ENCODE measurements around the gene PCDHB11. TPM values are rescaled to one million over a fixed set of nuclear protein-coding genes. Genes with fewer than 3 reads are reported as not detected.
"Not testable (repeated sequence)": the region's sequence is repeated elsewhere in the genome, so short reads cannot be mapped to it uniquely, and the experiment has no call there.

The PCDHB11 gene
- polyA plus RNA-seq, 1 donor from 2014 or later, result 2.7 TPM

GRCh38 chr5:141208478-141208877, 9.1 kb downstream of the PCDHB11 start, which contains the start of gene PCDHB12:
PCDHB12 (plus strand) TSS chr5:141208719; CDS start chr5:141208908, 189 bp downstream.
- Histone ChIP-seq H3K9me3 (ENCODE audit: low read length) (peaks cover 12% of the 10 kb centered on the region), H3K4me2 (ENCODE audit: low read length) (no peak within 1 kb of the TSS), H3K27ac (ENCODE audit: low read length) (no peak within 1 kb of the TSS)

DNA sequence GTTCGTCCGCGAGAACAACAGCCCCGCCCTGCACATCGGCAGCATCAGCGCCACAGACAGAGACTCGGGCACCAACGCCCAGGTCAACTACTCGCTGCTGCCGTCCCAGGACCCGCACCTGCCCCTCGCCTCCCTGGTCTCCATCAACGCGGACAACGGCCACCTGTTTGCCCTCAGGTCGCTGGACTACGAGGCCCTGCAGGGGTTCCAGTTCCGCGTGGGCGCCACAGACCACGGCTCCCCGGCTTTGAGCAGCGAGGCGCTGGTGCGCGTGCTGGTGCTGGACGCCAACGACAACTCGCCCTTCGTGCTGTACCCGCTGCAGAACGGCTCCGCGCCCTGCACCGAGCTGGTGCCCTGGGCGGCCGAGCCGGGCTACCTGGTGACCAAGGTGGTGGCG, 10.9 kb downstream of the PCDHB11 start:
- H3K9me3 ChIP-seq (ENCODE audit: low read length), result peaks cover 12% of the 10 kb centered on the region
- not testable (repeated sequence) for H2AFZ ChIP-seq (ENCODE audit: low read depth, low read length); H3F3A ChIP-seq (ENCODE audit: insufficient read depth, low read length, poor library complexity, severe bottlenecking); H3K4me3 ChIP-seq (ENCODE audit: low read length); H3K4me2 ChIP-seq (ENCODE audit: low read length); H3K27ac ChIP-seq (ENCODE audit: low read length); H3K9ac ChIP-seq (ENCODE audit: low read length); H3K27me3 ChIP-seq (ENCODE audit: insufficient read depth, low read depth, low read length); H3K9me2 ChIP-seq (ENCODE audit: insufficient read depth, low read length); H3K36me3 ChIP-seq (ENCODE audit: insufficient read depth, low read length); H4K20me1 ChIP-seq (ENCODE audit: insufficient read depth); H3K79me2 ChIP-seq (replicated peaks; ENCODE audit: insufficient read depth, low read length)

More at GRCh38 chr5:141208478-141208877, 9.1 kb downstream of the PCDHB11 start, which contains the start of gene PCDHB12:
- peaks cover 4% of the 10 kb centered on the region for H3K36me3 ChIP-seq (ENCODE audit: insufficient read depth, low read length)
- no peaks in the 10 kb centered on the region for H3K27me3 ChIP-seq (ENCODE audit: insufficient read depth, low read depth, low read length)
- H3K4me3 ChIP-seq (ENCODE audit: low read length), result no peak within 1 kb of the TSS
- H3F3A ChIP-seq (ENCODE audit: insufficient read depth, low read length, poor library complexity, severe bottlenecking), result no peaks in the 10 kb centered on the region
- H3K9ac ChIP-seq (ENCODE audit: low read length), result no peak within 1 kb of the TSS
- H3K79me2 ChIP-seq (replicated peaks; ENCODE audit: insufficient read depth, low read length), result no peaks in the 10 kb centered on the region
- no peak within 1 kb of the TSS for H2AFZ ChIP-seq (ENCODE audit: low read depth, low read length)
- no peaks in the 10 kb centered on the region for H4K20me1 ChIP-seq (ENCODE audit: insufficient read depth)
- no peaks in the 10 kb centered on the region for H3K9me2 ChIP-seq (ENCODE audit: insufficient read depth, low read length)
- TF ChIP-seq, protein P1, sequence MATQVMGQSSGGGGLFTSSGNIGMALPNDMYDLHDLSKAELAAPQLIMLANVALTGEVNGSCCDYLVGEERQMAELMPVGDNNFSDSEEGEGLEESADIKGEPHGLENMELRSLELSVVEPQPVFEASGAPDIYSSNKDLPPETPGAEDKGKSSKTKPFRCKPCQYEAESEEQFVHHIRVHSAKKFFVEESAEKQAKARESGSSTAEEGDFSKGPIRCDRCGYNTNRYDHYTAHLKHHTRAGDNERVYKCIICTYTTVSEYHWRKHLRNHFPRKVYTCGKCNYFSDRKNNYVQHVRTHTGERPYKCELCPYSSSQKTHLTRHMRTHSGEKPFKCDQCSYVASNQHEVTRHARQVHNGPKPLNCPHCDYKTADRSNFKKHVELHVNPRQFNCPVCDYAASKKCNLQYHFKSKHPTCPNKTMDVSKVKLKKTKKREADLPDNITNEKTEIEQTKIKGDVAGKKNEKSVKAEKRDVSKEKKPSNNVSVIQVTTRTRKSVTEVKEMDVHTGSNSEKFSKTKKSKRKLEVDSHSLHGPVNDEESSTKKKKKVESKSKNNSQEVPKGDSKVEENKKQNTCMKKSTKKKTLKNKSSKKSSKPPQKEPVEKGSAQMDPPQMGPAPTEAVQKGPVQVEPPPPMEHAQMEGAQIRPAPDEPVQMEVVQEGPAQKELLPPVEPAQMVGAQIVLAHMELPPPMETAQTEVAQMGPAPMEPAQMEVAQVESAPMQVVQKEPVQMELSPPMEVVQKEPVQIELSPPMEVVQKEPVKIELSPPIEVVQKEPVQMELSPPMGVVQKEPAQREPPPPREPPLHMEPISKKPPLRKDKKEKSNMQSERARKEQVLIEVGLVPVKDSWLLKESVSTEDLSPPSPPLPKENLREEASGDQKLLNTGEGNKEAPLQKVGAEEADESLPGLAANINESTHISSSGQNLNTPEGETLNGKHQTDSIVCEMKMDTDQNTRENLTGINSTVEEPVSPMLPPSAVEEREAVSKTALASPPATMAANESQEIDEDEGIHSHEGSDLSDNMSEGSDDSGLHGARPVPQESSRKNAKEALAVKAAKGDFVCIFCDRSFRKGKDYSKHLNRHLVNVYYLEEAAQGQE (IDR thresholded peaks at IDR 0.05; ENCODE audit: borderline replicate concordance), result no peak
- TF ChIP-seq EZH2 (IDR thresholded peaks at IDR 0.05; ENCODE audit: borderline replicate concordance, insufficient read depth, low read length, poor library complexity, severe bottlenecking), result no peak
- no peak for TF ChIP-seq TAF1 (IDR thresholded peaks at IDR 0.05; ENCODE audit: low read depth)
- TF ChIP-seq EP300 (conservative IDR thresholded peaks at IDR 0.05; ENCODE audit: poor library complexity, severe bottlenecking), result no peak
- no peak for TF ChIP-seq SMC3 (conservative IDR thresholded peaks at IDR 0.05; ENCODE audit: poor library complexity)
- TF ChIP-seq MXI1 (conservative IDR thresholded peaks at IDR 0.05; ENCODE audit: poor library complexity, severe bottlenecking), result no peak
- TF ChIP-seq CTCF (IDR thresholded peaks at IDR 0.05; ENCODE audit: poor library complexity, severe bottlenecking), result no peak
- TF ChIP-seq POLR2AphosphoS5 (IDR thresholded peaks at IDR 0.05), result no peak
- TF ChIP-seq RAD21 (conservative IDR thresholded peaks at IDR 0.05), result no peak

- not testable (repeated sequence) for H3K9ac ChIP-seq (ENCODE audit: low read length); H3K27me3 ChIP-seq (ENCODE audit: insufficient read depth, low read depth, low read length); H2AFZ ChIP-seq (ENCODE audit: low read depth, low read length); H3F3A ChIP-seq (ENCODE audit: insufficient read depth, low read length, poor library complexity, severe bottlenecking); H3K27ac ChIP-seq (ENCODE audit: low read length); H3K36me3 ChIP-seq (ENCODE audit: insufficient read depth, low read length); H3K4me3 ChIP-seq (ENCODE audit: low read length); H3K9me2 ChIP-seq (ENCODE audit: insufficient read depth, low read length); H3K4me2 ChIP-seq (ENCODE audit: low read length); H3K9me3 ChIP-seq (ENCODE audit: low read length); H4K20me1 ChIP-seq (ENCODE audit: insufficient read depth); H3K79me2 ChIP-seq (replicated peaks; ENCODE audit: insufficient read depth, low read length)
Measured at GRCh38 chr5:141210849-141211248, 11.4 kb downstream of the PCDHB11 start.

DNA sequence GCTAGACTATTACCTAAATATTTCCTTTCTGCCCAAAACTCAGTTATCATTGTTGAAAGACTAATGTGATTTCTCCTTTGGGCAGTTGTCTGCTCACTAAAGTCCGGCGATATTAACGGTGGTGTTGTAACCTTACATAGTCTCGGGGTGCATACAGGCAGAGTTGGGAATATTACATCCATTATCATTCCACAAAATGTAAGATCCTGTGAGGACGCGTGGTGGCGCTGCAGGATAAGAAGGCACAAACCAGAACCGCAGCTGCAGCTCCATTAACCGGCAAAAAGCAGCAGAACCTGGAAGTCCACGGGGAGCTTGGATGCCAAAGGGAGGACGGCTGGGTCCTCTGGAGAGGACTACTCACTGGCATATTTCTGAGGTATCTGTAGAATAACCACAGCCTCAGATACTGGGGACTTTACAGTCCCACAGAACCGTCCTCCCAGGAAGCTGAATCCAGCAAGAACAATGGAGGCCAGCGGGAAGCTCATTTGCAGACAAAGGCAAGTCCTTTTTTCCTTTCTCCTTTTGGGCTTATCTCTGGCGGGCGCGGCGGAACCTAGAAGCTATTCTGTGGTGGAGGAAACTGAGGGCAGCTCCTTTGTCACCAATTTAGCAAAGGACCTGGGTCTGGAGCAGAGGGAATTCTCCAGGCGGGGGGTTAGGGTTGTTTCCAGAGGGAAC, 14.4 kb downstream of the PCDHB11 start, which contains the start of gene PCDHB13:
TSS of gene PCDHB13 (plus strand) at position 264 of the 684 bp plus-strand sequence. CDS start at position 469, 205 bp downstream.
- H3K4me2 ChIP-seq (ENCODE audit: low read length); H3K9me2 ChIP-seq (ENCODE audit: insufficient read depth, low read length); H3K36me3 ChIP-seq (ENCODE audit: insufficient read depth, low read length); H3K79me2 ChIP-seq (replicated peaks; ENCODE audit: insufficient read depth, low read length); H3K27ac ChIP-seq (ENCODE audit: low read length); H3F3A ChIP-seq (ENCODE audit: insufficient read depth, low read length, poor library complexity, severe bottlenecking); H3K27me3 ChIP-seq (ENCODE audit: insufficient read depth, low read depth, low read length); H2AFZ ChIP-seq (ENCODE audit: low read depth, low read length); H3K4me3 ChIP-seq (ENCODE audit: low read length); H3K9ac ChIP-seq (ENCODE audit: low read length); H4K20me1 ChIP-seq (ENCODE audit: insufficient read depth): not testable (repeated sequence)
- peaks cover 13% of the 10 kb centered on the region for H3K9me3 ChIP-seq (ENCODE audit: low read length)

- H3K9me2 ChIP-seq (ENCODE audit: insufficient read depth, low read length); H4K20me1 ChIP-seq (ENCODE audit: insufficient read depth); H3F3A ChIP-seq (ENCODE audit: insufficient read depth, low read length, poor library complexity, severe bottlenecking); H2AFZ ChIP-seq (ENCODE audit: low read depth, low read length); H3K4me3 ChIP-seq (ENCODE audit: low read length); H3K27ac ChIP-seq (ENCODE audit: low read length); H3K9ac ChIP-seq (ENCODE audit: low read length); H3K27me3 ChIP-seq (ENCODE audit: insufficient read depth, low read depth, low read length); H3K79me2 ChIP-seq (replicated peaks; ENCODE audit: insufficient read depth, low read length); H3K36me3 ChIP-seq (ENCODE audit: insufficient read depth, low read length); H3K4me2 ChIP-seq (ENCODE audit: low read length): not testable (repeated sequence)
- H3K9me3 ChIP-seq (ENCODE audit: low read length), result peaks cover 13% of the 10 kb centered on the region
Measured at GRCh38 chr5:141214583-141214982, 15.2 kb downstream of the PCDHB11 start.

Measured in neural cell (in vitro differentiated cells).